Measurements from ENCODE around the gene PROX1.
"Not testable (repeated sequence)": the region's sequence is repeated elsewhere in the genome, so short reads cannot be mapped to it uniquely, and the experiment has no call there.

Gene PROX1

DNA sequence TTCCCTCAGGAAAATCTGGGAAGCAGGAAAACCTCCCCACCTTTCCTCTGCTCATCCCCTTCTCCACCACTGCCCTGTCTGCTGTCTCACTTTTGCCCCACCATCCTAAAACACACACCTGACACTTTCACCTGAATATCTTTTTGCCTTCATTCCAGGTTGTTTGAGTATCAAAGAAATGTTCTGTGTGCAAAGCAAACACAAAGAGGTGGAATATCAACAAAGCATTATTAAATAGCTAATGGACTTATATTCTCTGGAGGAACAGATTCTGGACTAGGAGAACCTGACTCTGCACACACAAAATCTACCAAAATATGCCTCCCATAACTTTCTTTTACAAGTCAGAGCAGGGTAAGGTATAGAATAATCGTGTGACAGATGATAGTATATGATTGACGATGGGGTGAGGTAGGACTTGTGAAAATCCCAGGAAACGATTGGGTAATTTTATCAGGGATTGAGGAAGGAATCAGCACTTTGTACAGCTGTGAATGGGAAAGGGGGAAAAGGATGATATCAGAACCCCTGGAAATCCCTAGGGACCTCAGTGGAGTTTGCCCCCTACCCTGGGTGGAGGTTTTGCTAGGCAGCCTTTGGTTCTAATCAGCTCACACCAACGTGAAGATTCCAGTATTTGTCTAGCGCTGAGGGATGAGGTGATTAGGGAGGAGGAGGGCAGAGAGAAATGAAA lies 87.7 kb downstream of the PROX1 start:
- DNase-seq = no peak

GRCh38 chr1:214075999-214076707 lies 88.4 kb downstream of the PROX1 start:
- no peak for DNase-seq

GRCh38 chr1:214076708-214077065 lies 88.9 kb downstream of the PROX1 start:
- peak; percentile 39 for DNase-seq

DNA sequence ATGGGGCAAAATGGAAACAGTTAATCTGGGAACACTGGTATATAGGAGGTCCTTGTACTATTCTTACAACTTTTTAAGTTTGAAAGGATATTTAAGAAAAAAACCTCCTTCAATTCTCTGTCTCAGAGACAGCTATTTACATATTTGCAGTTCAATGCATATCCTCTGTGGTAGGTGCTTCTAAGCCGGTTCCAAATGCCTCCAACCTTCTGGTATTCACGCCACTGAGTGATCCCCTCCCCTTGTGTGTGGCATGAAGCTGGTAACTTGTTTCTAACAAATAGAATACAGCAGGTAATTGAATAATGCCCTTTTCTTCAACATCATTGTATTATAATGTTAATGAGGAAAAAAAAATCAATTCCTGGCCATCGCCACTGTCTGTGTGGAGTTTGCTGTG lies 91.2 kb downstream of the PROX1 start:
- no peak for DNase-seq

DNA sequence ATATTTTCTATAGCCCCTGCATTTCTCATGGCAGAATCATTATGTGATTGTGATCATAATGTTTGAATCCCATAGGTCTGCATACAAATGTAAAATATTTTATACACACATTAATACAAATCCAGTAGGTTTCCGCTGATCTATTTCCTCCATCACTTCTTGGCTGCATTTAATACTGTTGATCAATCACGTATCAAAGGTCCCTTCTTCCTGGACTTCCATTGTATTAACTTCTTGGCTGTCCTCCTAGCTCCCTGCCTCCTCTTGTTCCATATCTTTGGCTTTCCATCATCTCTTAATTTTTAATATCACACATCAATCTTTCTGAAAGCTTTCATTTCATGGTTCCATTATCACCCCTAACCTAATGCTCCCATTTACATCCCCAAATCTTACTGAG lies 97.6 kb downstream of the PROX1 start:
- no peak for DNase-seq

DNA sequence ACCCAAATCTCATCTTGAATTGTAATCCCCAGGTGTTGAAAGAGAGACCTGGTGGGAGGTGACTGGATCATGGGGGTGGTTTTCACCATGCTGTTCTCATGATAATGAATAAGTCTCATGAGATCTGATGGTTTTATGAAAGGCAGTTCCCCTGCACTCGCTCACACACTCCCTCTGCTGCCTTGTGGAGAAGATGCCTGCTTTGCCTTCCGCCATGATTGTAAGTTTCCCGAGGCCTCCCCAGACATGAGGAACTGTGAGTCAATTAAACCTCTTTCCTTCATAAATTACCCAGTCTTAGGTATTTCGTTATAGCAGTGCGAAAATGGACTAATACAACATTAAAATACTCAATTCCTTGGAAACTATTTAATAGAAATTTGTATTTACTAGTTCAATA lies 99.2 kb downstream of the PROX1 start:
- DNase-seq = no peak

- DNase-seq = not testable (repeated sequence)
Observed at GRCh38 chr1:214089003-214089402, 101.2 kb downstream of the PROX1 start.

Data from NCI-H2107 (cell line).